ENCODE data around the gene RALGDS.

Gene RALGDS

GRCh38 chr9:133119103-133119845 is 1.8 kb downstream of the RALGDS start:
- no peak for DNase-seq (ENCODE audit: low spot score)

GRCh38 chr9:133118568-133118967 is 2.5 kb downstream of the RALGDS start:
- DNase-seq (ENCODE audit: low spot score) = no peak

- no peak for DNase-seq (ENCODE audit: low spot score)
Measured at GRCh38 chr9:133118179-133118520, 2.9 kb downstream of the RALGDS start.

- DNase-seq (ENCODE audit: low spot score) = no peak
Measured at GRCh38 chr9:133117271-133118178, 3.5 kb downstream of the RALGDS start.

- DNase-seq (ENCODE audit: low spot score) = no peak
Measured at GRCh38 chr9:133116346-133117231, 4.5 kb downstream of the RALGDS start.

GRCh38 chr9:133115604-133116345 is 5.3 kb downstream of the RALGDS start:
- no peak for DNase-seq (ENCODE audit: low spot score)

GRCh38 chr9:133114886-133115603 is 6.0 kb downstream of the RALGDS start:
- DNase-seq (ENCODE audit: low spot score) = no peak

- no peak for DNase-seq (ENCODE audit: low spot score)
Measured at GRCh38 chr9:133113949-133114885, 6.8 kb downstream of the RALGDS start.

GRCh38 chr9:133113163-133113948 is 7.7 kb downstream of the RALGDS start:
- DNase-seq (ENCODE audit: low spot score) = no peak

GRCh38 chr9:133112663-133113026 is 8.4 kb downstream of the RALGDS start:
- DNase-seq (ENCODE audit: low spot score) = no peak

GRCh38 chr9:133111808-133112662 is 9.0 kb downstream of the RALGDS start:
- no peak for DNase-seq (ENCODE audit: low spot score)

- DNase-seq (ENCODE audit: low spot score) = no peak
Measured at GRCh38 chr9:133109931-133110650, 10.9 kb downstream of the RALGDS start.

GRCh38 chr9:133108794-133109641 is 12.0 kb downstream of the RALGDS start:
- DNase-seq (ENCODE audit: low spot score) = no peak

GRCh38 chr9:133107961-133108793 is 12.9 kb downstream of the RALGDS start:
- no peak for DNase-seq (ENCODE audit: low spot score)

- DNase-seq (ENCODE audit: low spot score) = no peak
Measured at GRCh38 chr9:133107245-133107722, 13.8 kb downstream of the RALGDS start.
